ENCODE measurements around the gene ZNF619.

ZNF619 gene

GRCh38 chr3:40494698-40495097 is 17.8 kb downstream of the ZNF619 start:
- ChIA-PET CTCF (no interaction called here), POLR2A (interaction anchor here (1.4 to 2.8 kb wide), 2 partner anchors 11 to 81 kb away, joined by 3 to 15 read pairs; partner anchors contain the start of gene ZNF620)
- TF ChIP-seq ZNF384 (IDR thresholded peaks at IDR 0.05) (no peak), BHLHE40 (IDR thresholded peaks at IDR 0.05; ENCODE audit: borderline replicate concordance) (no peak), SP1 (IDR thresholded peaks at IDR 0.05) (no peak), NFRKB (IDR thresholded peaks at IDR 0.05) (no peak), CTBP1 (IDR thresholded peaks at IDR 0.05; ENCODE audit: borderline replicate concordance) (no peak), TARDBP (IDR thresholded peaks at IDR 0.05) (no peak), FOXM1 (IDR thresholded peaks at IDR 0.05; ENCODE audit: borderline replicate concordance) (no peak), L3MBTL2 (conservative IDR thresholded peaks at IDR 0.05) (no peak), LEF1 (IDR thresholded peaks at IDR 0.05; ENCODE audit: borderline replicate concordance) (no peak), SUZ12 (IDR thresholded peaks at IDR 0.05) (no peak), ARNT (IDR thresholded peaks at IDR 0.05) (no peak), FOXK2 (IDR thresholded peaks at IDR 0.05) (no peak), HDGF (IDR thresholded peaks at IDR 0.05; ENCODE audit: borderline replicate concordance) (no peak), ELF4 (IDR thresholded peaks at IDR 0.05) (no peak), FOXA1 (IDR thresholded peaks at IDR 0.05) (no peak)
- TF ChIP-seq, protein P1, sequence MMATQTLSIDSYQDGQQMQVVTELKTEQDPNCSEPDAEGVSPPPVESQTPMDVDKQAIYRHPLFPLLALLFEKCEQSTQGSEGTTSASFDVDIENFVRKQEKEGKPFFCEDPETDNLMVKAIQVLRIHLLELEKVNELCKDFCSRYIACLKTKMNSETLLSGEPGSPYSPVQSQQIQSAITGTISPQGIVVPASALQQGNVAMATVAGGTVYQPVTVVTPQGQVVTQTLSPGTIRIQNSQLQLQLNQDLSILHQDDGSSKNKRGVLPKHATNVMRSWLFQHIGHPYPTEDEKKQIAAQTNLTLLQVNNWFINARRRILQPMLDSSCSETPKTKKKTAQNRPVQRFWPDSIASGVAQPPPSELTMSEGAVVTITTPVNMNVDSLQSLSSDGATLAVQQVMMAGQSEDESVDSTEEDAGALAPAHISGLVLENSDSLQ (IDR thresholded peaks at IDR 0.05) = no peak
- DNase-seq (ENCODE audit: extremely low spot score) = no peak

- DNase-seq (ENCODE audit: extremely low spot score) = no peak
- TF ChIP-seq, protein P1 (IDR thresholded peaks at IDR 0.05) = no peak
- TF ChIP-seq FOXM1 (IDR thresholded peaks at IDR 0.05; ENCODE audit: borderline replicate concordance) (no peak), NFRKB (IDR thresholded peaks at IDR 0.05) (no peak), CTBP1 (IDR thresholded peaks at IDR 0.05; ENCODE audit: borderline replicate concordance) (no peak), L3MBTL2 (conservative IDR thresholded peaks at IDR 0.05) (no peak), FOXA1 (IDR thresholded peaks at IDR 0.05) (no peak), SP1 (IDR thresholded peaks at IDR 0.05) (no peak), LEF1 (IDR thresholded peaks at IDR 0.05; ENCODE audit: borderline replicate concordance) (no peak), HDGF (IDR thresholded peaks at IDR 0.05; ENCODE audit: borderline replicate concordance) (no peak), ZNF384 (IDR thresholded peaks at IDR 0.05) (no peak), BHLHE40 (IDR thresholded peaks at IDR 0.05; ENCODE audit: borderline replicate concordance) (no peak), FOXK2 (IDR thresholded peaks at IDR 0.05) (no peak), ARNT (IDR thresholded peaks at IDR 0.05) (no peak), ELF4 (IDR thresholded peaks at IDR 0.05) (no peak), SUZ12 (IDR thresholded peaks at IDR 0.05) (no peak), TARDBP (IDR thresholded peaks at IDR 0.05) (no peak)
- ChIA-PET POLR2A (no interaction called here), CTCF (no interaction called here)
These were observed 20.4 kb downstream of the ZNF619 start for GRCh38 chr3:40497288-40497687.

GRCh38 chr3:40499952-40500351 is 23.0 kb downstream of the ZNF619 start:
- TF ChIP-seq ELF4 (IDR thresholded peaks at IDR 0.05) = no peak
- no peak for TF ChIP-seq SUZ12 (IDR thresholded peaks at IDR 0.05)
- no peak for TF ChIP-seq L3MBTL2 (conservative IDR thresholded peaks at IDR 0.05)
- no peak for TF ChIP-seq ARNT (IDR thresholded peaks at IDR 0.05)
- TF ChIP-seq CTBP1 (IDR thresholded peaks at IDR 0.05; ENCODE audit: borderline replicate concordance) = no peak
- no peak for TF ChIP-seq HDGF (IDR thresholded peaks at IDR 0.05; ENCODE audit: borderline replicate concordance)
- TF ChIP-seq BHLHE40 (IDR thresholded peaks at IDR 0.05; ENCODE audit: borderline replicate concordance) = no peak
- TF ChIP-seq ZNF384 (IDR thresholded peaks at IDR 0.05) = no peak
- TF ChIP-seq, protein P1 (IDR thresholded peaks at IDR 0.05) = no peak
- no peak for TF ChIP-seq FOXM1 (IDR thresholded peaks at IDR 0.05; ENCODE audit: borderline replicate concordance)
- no peak for TF ChIP-seq SP1 (IDR thresholded peaks at IDR 0.05)
- no peak for TF ChIP-seq FOXK2 (IDR thresholded peaks at IDR 0.05)
- no peak for TF ChIP-seq LEF1 (IDR thresholded peaks at IDR 0.05; ENCODE audit: borderline replicate concordance)
- TF ChIP-seq NFRKB (IDR thresholded peaks at IDR 0.05) = no peak
- ChIA-PET CTCF (no interaction called here), POLR2A (interaction anchor here (1.4 kb wide), 1 partner anchor 43 kb away, joined by 3 read pairs; the partner anchor contains the start of gene RPL14)
- no peak for DNase-seq (ENCODE audit: extremely low spot score)

- DNase-seq (ENCODE audit: extremely low spot score) = no peak
- POLR2A ChIA-PET = no interaction called here
- TF ChIP-seq FOXK2 (IDR thresholded peaks at IDR 0.05) (no peak), ZNF384 (IDR thresholded peaks at IDR 0.05) (no peak), NFRKB (IDR thresholded peaks at IDR 0.05) (no peak), L3MBTL2 (conservative IDR thresholded peaks at IDR 0.05) (no peak), CTBP1 (IDR thresholded peaks at IDR 0.05; ENCODE audit: borderline replicate concordance) (no peak), FOXM1 (IDR thresholded peaks at IDR 0.05; ENCODE audit: borderline replicate concordance) (no peak), LEF1 (IDR thresholded peaks at IDR 0.05; ENCODE audit: borderline replicate concordance) (no peak)
- CTCF ChIA-PET = no interaction called here
These were observed 25.1 kb downstream of the ZNF619 start for GRCh38 chr3:40502034-40502433.

DNA sequence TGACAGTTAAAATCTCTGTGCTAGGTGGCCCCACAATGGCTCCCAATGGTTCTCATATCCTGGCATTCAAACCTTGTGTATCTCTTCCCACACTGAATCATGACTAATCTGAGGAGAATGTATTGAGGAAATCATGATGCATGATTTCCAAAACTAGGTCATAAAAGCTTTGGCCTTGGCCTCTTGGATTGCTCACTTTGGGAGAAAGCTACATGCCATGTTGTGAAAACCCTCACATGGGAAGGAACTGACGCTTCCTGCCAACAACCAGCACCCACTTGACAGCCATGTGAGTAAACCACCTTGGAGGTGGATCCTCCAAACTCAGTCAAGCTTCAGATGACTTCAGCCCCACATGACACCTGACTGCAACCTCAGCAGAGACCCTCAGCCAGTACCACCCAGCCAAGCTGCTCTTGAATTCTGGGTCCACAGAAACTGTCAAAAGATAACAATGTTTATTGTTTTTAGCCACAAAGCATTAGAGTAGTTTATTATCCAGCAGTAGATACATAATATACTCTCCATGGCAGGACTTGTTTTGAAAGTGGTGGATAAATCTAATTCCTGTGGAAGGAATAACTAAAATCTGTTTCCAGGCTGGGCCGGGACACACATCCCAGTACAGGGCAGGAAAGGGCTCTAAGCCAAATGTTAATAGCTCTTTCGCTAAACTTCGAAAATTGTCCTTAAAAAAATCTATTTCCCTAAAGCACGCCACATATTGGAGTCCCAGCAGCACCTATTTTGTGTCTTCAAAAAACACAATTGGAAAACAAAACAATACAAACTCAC is 27.9 kb downstream of the ZNF619 start:
- ChIA-PET POLR2A (interaction anchor here (0.5 to 3.7 kb wide), 10 partner anchors 9 to 52 kb away, joined by 3 to 36 read pairs (median 9); partner anchors contain the start of genes RPL14, ZNF619 and ZNF621), CTCF (interaction anchor here (1.7 kb wide), 1 partner anchor 19 kb away, joined by 4 read pairs; no protein-coding TSS in a partner anchor)
- no peak for DNase-seq (ENCODE audit: extremely low spot score)
- TF ChIP-seq NFRKB (IDR thresholded peaks at IDR 0.05) (no peak), FOXA1 (IDR thresholded peaks at IDR 0.05) (no peak), ZNF384 (IDR thresholded peaks at IDR 0.05) (no peak), TARDBP (IDR thresholded peaks at IDR 0.05) (no peak), BHLHE40 (IDR thresholded peaks at IDR 0.05; ENCODE audit: borderline replicate concordance) (no peak), SP1 (IDR thresholded peaks at IDR 0.05) (no peak), SUZ12 (IDR thresholded peaks at IDR 0.05) (no peak), LEF1 (IDR thresholded peaks at IDR 0.05; ENCODE audit: borderline replicate concordance) (no peak), ARNT (IDR thresholded peaks at IDR 0.05) (no peak), CTBP1 (IDR thresholded peaks at IDR 0.05; ENCODE audit: borderline replicate concordance) (no peak), L3MBTL2 (conservative IDR thresholded peaks at IDR 0.05) (no peak), FOXK2 (IDR thresholded peaks at IDR 0.05) (no peak), ELF4 (IDR thresholded peaks at IDR 0.05) (no peak), FOXM1 (IDR thresholded peaks at IDR 0.05; ENCODE audit: borderline replicate concordance) (no peak), HDGF (IDR thresholded peaks at IDR 0.05; ENCODE audit: borderline replicate concordance) (no peak)
- TF ChIP-seq, protein P1 (IDR thresholded peaks at IDR 0.05) = no peak

All from HEK293T (cell line).